K562 (cell line): ENCODE results near the gene NEDD4L. TPM values are rescaled to one million over a fixed set of nuclear protein-coding genes. Genes with fewer than 3 reads are reported as not detected.

Experiments
- ATF7 ChIP-seq: fragments of 450-650 bp; IDR thresholded peaks from 2 replicates; pipeline ENCODE4 v1.7.1; 2014; ENCODE audit warnings: mild to moderate bottlenecking, moderate library complexity
- CEBPG ChIP-seq, 3 experiments: fragments of 200-800 bp in 1 of 3; sonication (Bioruptor generic) in 1 of 3; sonication (generic) in 1 of 3; formaldehyde crosslinking in 1 of 3; IDR thresholded peaks in 2 of 3; conservative IDR thresholded peaks in 1 of 3; 2 replicates each; pipeline versions ENCODE4 v1.6.1 to v1.8.0; 2016 to 2022; ENCODE audit warnings: missing compliant biosample characterization in 2 of 3, missing genetic modification characterization in 2 of 3, mild to moderate bottlenecking in 1 of 3, missing genetic modification reagents in 1 of 3
- ZNF589 ChIP-seq: fragments of 200-800 bp; sonication (Bioruptor generic); IDR thresholded peaks from 2 replicates; pipeline ENCODE4 v1.6.1; 2016; ENCODE audit warnings: low read depth, missing genetic modification characterization, missing compliant biosample characterization
- polyA plus RNA-seq, 8 experiments: library from polyadenylated mRNA; depleted of rRNA in 4 of 8; stranded (reverse) in 5 of 8; unstranded in 3 of 8; fragments of >200 nt; fragmentation: Nextera tagmentation in 2 of 8; fragmentation: Illumina TruSeq in 1 of 8; extraction: Ambion mirVana in 2 of 8; extraction: Trizol in 1 of 8; gene quantifications; 2 replicates each; pipeline versions ENCODE4 v1.2.1 to v1.2.3, GENCODE V29; 2011 to 2014; ENCODE audit warnings: inconsistent platforms in 1 of 8, missing spikeins in 1 of 8
- total RNA-seq, 7 experiments: library from RNA; depleted of rRNA in 6 of 7; stranded (reverse); fragments of >200 nt in 6 of 7; fragmentation: Illumina TruSeq in 2 of 7; extraction: Trizol in 2 of 7; gene quantifications; 2 replicates each; pipeline versions ENCODE4 v1.2.1 to v1.2.3, GENCODE V29; 2011 to 2021; ENCODE audit warnings: low replicate concordance in 1 of 7
- TF ChIP-seq, protein P1 (sequence below): fragments of 450-650 bp; IDR thresholded peaks from 2 replicates; pipeline ENCODE4 v1.6.1; 2016; ENCODE audit warnings: mild to moderate bottlenecking, moderate library complexity
- TF ChIP-seq, protein P2 (sequence below), 2 experiments: fragments of 450-650 bp; IDR thresholded peaks; 2 replicates each; pipeline ENCODE4 v1.6.1; 2016; ENCODE audit warnings: mild to moderate bottlenecking in 2 of 2, borderline replicate concordance in 1 of 2, low read depth in 1 of 2, moderate library complexity in 1 of 2

NEDD4L gene
- total and polyA plus RNA-seq, 9 of the 15 experiments (the other 6 are each of a cell fraction or from before 2014, with no cell fraction given): 8.1 to 33.4 (median 19.9) TPM

DNA sequence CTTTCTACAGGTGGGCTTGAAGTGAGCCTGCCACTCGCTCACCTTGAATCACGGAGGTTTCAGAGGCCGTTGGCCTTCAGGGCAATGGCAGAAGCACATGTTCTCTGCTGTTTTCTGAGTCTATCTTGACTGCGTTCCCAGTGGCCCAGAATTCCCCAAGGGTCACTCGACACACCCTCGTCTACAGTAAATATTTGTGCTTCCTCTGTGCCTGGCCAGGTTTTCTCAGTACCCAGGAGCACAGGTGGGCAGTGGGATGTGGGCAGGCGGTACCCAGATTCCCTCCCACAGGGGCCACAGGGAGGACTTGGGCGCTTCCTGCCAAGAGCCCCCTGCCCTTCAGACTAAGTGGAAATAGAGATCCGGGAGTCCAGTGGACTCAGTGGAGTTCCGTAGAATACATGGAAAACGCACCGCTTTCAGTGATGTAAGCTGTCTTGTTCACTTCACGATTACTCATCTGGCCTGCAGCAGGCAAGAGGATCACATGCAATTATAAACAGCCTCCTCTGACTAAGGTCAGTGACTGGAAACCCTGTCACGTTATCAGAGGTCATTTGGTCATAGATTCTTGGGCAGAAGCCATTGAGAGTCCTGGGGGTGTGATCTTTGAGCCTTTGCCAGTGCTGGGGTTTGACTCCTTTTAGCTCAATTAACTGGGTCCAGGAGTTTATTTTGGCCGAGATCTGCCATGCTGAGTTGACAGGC is 179.8 kb downstream of the NEDD4L start (continued):
- TF ChIP-seq, protein P1, sequence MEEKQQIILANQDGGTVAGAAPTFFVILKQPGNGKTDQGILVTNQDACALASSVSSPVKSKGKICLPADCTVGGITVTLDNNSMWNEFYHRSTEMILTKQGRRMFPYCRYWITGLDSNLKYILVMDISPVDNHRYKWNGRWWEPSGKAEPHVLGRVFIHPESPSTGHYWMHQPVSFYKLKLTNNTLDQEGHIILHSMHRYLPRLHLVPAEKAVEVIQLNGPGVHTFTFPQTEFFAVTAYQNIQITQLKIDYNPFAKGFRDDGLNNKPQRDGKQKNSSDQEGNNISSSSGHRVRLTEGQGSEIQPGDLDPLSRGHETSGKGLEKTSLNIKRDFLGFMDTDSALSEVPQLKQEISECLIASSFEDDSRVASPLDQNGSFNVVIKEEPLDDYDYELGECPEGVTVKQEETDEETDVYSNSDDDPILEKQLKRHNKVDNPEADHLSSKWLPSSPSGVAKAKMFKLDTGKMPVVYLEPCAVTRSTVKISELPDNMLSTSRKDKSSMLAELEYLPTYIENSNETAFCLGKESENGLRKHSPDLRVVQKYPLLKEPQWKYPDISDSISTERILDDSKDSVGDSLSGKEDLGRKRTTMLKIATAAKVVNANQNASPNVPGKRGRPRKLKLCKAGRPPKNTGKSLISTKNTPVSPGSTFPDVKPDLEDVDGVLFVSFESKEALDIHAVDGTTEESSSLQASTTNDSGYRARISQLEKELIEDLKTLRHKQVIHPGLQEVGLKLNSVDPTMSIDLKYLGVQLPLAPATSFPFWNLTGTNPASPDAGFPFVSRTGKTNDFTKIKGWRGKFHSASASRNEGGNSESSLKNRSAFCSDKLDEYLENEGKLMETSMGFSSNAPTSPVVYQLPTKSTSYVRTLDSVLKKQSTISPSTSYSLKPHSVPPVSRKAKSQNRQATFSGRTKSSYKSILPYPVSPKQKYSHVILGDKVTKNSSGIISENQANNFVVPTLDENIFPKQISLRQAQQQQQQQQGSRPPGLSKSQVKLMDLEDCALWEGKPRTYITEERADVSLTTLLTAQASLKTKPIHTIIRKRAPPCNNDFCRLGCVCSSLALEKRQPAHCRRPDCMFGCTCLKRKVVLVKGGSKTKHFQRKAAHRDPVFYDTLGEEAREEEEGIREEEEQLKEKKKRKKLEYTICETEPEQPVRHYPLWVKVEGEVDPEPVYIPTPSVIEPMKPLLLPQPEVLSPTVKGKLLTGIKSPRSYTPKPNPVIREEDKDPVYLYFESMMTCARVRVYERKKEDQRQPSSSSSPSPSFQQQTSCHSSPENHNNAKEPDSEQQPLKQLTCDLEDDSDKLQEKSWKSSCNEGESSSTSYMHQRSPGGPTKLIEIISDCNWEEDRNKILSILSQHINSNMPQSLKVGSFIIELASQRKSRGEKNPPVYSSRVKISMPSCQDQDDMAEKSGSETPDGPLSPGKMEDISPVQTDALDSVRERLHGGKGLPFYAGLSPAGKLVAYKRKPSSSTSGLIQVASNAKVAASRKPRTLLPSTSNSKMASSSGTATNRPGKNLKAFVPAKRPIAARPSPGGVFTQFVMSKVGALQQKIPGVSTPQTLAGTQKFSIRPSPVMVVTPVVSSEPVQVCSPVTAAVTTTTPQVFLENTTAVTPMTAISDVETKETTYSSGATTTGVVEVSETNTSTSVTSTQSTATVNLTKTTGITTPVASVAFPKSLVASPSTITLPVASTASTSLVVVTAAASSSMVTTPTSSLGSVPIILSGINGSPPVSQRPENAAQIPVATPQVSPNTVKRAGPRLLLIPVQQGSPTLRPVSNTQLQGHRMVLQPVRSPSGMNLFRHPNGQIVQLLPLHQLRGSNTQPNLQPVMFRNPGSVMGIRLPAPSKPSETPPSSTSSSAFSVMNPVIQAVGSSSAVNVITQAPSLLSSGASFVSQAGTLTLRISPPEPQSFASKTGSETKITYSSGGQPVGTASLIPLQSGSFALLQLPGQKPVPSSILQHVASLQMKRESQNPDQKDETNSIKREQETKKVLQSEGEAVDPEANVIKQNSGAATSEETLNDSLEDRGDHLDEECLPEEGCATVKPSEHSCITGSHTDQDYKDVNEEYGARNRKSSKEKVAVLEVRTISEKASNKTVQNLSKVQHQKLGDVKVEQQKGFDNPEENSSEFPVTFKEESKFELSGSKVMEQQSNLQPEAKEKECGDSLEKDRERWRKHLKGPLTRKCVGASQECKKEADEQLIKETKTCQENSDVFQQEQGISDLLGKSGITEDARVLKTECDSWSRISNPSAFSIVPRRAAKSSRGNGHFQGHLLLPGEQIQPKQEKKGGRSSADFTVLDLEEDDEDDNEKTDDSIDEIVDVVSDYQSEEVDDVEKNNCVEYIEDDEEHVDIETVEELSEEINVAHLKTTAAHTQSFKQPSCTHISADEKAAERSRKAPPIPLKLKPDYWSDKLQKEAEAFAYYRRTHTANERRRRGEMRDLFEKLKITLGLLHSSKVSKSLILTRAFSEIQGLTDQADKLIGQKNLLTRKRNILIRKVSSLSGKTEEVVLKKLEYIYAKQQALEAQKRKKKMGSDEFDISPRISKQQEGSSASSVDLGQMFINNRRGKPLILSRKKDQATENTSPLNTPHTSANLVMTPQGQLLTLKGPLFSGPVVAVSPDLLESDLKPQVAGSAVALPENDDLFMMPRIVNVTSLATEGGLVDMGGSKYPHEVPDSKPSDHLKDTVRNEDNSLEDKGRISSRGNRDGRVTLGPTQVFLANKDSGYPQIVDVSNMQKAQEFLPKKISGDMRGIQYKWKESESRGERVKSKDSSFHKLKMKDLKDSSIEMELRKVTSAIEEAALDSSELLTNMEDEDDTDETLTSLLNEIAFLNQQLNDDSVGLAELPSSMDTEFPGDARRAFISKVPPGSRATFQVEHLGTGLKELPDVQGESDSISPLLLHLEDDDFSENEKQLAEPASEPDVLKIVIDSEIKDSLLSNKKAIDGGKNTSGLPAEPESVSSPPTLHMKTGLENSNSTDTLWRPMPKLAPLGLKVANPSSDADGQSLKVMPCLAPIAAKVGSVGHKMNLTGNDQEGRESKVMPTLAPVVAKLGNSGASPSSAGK: peak; percentile 46; the same call in 1 of the 2 replicates
- TF ChIP-seq, protein P2, sequence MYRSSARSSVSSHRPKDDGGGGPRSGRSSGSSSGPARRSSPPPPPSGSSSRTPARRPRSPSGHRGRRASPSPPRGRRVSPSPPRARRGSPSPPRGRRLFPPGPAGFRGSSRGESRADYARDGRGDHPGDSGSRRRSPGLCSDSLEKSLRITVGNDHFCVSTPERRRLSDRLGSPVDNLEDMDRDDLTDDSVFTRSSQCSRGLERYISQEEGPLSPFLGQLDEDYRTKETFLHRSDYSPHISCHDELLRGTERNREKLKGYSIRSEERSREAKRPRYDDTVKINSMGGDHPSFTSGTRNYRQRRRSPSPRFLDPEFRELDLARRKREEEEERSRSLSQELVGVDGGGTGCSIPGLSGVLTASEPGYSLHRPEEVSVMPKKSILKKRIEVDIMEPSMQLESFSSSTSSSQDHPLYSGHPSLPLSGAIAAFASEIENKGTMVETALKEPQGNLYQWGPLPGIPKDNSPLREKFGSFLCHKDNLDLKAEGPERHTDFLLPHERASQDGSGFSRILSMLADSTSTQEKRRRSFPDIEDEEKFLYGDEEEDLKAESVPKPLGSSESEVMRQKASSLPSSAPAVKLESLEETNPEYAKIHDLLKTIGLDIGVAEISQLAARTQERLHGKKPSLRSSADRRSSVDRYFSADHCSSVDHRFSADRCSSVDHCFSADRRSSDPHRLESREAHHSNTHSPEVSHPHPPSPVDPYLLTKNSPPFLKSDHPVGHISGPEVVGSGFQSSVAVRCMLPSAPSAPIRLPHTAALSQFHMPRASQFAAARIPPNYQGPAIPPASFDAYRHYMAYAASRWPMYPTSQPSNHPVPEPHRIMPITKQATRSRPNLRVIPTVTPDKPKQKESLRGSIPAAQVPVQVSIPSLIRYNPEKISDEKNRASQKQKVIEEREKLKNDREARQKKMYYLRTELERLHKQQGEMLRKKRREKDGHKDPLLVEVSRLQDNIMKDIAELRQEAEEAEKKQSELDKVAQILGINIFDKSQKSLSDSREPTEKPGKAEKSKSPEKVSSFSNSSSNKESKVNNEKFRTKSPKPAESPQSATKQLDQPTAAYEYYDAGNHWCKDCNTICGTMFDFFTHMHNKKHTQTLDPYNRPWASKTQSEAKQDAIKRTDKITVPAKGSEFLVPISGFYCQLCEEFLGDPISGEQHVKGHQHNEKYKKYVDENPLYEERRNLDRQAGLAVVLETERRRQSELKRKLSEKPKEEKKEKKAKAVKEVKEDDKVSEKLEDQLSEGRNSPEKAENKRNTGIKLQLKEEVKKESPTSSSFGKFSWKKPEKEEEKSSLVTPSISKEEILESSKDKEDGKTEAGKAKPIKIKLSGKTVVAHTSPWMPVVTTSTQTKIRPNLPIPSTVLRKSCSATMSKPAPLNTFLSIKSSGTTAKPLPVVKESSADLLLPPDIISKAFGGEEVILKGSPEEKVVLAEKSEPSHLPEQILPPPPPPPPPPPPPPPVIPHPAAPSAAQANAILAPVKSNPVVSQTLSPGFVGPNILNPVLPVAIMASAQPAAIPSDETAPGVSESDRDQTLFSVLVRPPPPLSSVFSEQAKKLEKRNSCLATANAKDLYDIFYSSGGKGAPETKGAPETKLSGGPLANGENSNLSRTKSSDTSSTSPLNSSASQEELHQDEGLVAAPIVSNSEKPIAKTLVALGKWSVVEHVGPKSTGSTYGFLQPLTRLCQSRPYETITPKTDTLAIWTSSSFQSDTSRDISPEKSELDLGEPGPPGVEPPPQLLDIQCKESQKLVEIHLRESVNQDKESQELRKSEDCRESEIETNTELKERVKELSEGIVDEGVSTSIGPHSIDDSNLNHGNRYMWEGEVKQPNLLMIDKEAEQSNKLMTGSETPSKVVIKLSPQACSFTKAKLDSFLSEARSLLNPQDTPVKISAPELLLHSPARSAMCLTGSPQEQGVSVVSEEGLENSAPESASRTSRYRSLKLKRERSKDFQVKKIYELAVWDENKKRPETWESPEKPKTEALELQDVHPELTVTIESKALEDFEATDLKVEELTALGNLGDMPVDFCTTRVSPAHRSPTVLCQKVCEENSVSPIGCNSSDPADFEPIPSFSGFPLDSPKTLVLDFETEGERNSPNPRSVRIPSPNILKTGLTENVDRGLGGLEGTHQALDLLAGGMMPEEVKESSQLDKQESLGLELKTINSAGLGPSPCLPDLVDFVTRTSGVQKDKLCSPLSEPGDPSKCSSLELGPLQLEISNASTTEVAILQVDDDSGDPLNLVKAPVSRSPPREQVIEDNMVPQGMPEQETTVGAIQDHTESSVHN (IDR thresholded peaks at IDR 0.05; ENCODE audit: borderline replicate concordance in 1 of 2, low read depth in 1 of 2): peak in 1 of 2 experiments; percentile 90; a peak in 2 of 4 replicates
- TF ChIP-seq CEBPG (CRISPR knock-in tag; IDR thresholded peaks at IDR 0.05) (no peak; the same call in 1 of the 2 replicates), CEBPG (tag; conservative IDR thresholded peaks at IDR 0.05 in 1 of 2, IDR thresholded peaks at IDR 0.05 in 1 of 2) (peak in 1 of 2 experiments; percentile 46; a peak in 1 of 4 replicates), ZNF589 (peak; percentile 50; the same call in 1 of the 2 replicates), ATF7 (peak; percentile 70)
